ENCODE results near the gene ATP8B3. TPM values are rescaled to one million over a fixed set of nuclear protein-coding genes. Genes with fewer than 3 reads are reported as not detected.
A peak's percentile ranks its signal among the peaks of the same experiment; 100 is the strongest.

The ATP8B3 gene
- total and polyA plus RNA-seq, 9 of the 15 experiments (the other 6 are each of a cell fraction or from before 2014, with no cell fraction given): 1.2 to 12.3 (median 3.8) TPM

DNA sequence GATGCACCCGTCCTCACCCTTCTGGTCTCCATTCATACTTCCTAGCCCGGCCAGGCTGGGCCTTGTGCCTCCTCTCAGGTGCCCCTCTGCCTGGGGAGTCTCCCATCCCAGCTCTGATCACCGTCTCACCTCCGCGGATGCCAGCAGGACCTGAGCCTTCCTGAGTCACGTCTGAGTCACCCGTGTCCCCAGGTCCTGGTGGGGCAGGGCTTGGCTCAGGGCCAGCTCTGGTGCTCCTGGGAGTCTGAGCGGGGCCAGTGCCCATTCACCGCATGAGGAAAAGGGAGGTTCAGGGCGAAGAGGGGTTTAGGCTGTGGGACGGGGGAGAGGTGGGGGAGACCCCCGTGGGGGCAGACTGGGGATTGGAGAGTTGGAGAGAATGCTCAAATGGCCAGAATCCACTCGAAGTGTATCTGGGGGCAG lies 593 bp downstream of the ATP8B3 start (continued):
- TF ChIP-seq, protein P1, sequence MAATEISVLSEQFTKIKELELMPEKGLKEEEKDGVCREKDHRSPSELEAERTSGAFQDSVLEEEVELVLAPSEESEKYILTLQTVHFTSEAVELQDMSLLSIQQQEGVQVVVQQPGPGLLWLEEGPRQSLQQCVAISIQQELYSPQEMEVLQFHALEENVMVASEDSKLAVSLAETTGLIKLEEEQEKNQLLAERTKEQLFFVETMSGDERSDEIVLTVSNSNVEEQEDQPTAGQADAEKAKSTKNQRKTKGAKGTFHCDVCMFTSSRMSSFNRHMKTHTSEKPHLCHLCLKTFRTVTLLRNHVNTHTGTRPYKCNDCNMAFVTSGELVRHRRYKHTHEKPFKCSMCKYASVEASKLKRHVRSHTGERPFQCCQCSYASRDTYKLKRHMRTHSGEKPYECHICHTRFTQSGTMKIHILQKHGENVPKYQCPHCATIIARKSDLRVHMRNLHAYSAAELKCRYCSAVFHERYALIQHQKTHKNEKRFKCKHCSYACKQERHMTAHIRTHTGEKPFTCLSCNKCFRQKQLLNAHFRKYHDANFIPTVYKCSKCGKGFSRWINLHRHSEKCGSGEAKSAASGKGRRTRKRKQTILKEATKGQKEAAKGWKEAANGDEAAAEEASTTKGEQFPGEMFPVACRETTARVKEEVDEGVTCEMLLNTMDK (IDR thresholded peaks at IDR 0.05; ENCODE audit: borderline replicate concordance, insufficient read depth, low read depth, low read length, poor library complexity, severe bottlenecking): no peak
- no peak for TF ChIP-seq CBFA2T2 (conservative IDR thresholded peaks at IDR 0.05)
- TF ChIP-seq, protein P2, sequence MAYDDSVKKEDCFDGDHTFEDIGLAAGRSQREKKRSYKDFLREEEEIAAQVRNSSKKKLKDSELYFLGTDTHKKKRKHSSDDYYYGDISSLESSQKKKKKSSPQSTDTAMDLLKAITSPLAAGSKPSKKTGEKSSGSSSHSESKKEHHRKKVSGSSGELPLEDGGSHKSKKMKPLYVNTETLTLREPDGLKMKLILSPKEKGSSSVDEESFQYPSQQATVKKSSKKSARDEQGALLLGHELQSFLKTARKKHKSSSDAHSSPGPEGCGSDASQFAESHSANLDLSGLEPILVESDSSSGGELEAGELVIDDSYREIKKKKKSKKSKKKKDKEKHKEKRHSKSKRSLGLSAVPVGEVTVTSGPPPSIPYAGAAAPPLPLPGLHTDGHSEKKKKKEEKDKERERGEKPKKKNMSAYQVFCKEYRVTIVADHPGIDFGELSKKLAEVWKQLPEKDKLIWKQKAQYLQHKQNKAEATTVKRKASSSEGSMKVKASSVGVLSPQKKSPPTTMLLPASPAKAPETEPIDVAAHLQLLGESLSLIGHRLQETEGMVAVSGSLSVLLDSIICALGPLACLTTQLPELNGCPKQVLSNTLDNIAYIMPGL (CRISPR knock-in tag; IDR thresholded peaks at IDR 0.05): no peak
- TF ChIP-seq, protein P3, sequence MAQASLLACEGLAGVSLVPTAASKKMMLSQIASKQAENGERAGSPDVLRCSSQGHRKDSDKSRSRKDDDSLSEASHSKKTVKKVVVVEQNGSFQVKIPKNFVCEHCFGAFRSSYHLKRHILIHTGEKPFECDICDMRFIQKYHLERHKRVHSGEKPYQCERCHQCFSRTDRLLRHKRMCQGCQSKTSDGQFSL (CRISPR knock-in tag; IDR thresholded peaks at IDR 0.05): no peak
- TF ChIP-seq, protein P3 (tag; IDR thresholded peaks at IDR 0.05): no peak
- TF ChIP-seq ARID1B (IDR thresholded peaks at IDR 0.05): peak; percentile 74
- TF ChIP-seq PHB2 (IDR thresholded peaks at IDR 0.05; ENCODE audit: low read depth): no peak
- TF ChIP-seq, protein P4, sequence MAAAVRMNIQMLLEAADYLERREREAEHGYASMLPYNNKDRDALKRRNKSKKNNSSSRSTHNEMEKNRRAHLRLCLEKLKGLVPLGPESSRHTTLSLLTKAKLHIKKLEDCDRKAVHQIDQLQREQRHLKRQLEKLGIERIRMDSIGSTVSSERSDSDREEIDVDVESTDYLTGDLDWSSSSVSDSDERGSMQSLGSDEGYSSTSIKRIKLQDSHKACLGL (CRISPR knock-in tag; IDR thresholded peaks at IDR 0.05; ENCODE audit: borderline replicate concordance, poor library complexity, severe bottlenecking): no peak
- TF ChIP-seq NFXL1 (CRISPR knock-in tag; IDR thresholded peaks at IDR 0.05): no peak
- peak; percentile 28 for TF ChIP-seq NEUROD1 (IDR thresholded peaks at IDR 0.05; ENCODE audit: borderline replicate concordance, low read depth, low read length, partially characterized antibody)
- TF ChIP-seq ZNF41 (CRISPR knock-in tag; conservative IDR thresholded peaks at IDR 0.05): no peak
- TF ChIP-seq ZNF444 (CRISPR knock-in tag; IDR thresholded peaks at IDR 0.05): no peak
- no peak for TF ChIP-seq YY1 (IDR thresholded peaks at IDR 0.05; ENCODE audit: borderline replicate concordance in 1 of 3, control insufficient read depth in 1 of 3, extremely low read depth in 1 of 3, insufficient read depth in 3 of 3, insufficient read length in 1 of 3, insufficient replicate concordance in 2 of 3, low read depth in 1 of 3, low read length in 2 of 3)
